ENCODE results near the gene OR4B1. TPM values are rescaled to one million over a fixed set of nuclear protein-coding genes. Genes with fewer than 3 reads are reported as not detected.
"Not testable (repeated sequence)": the region's sequence is repeated elsewhere in the genome, so short reads cannot be mapped to it uniquely, and the experiment has no call there.

The OR4B1 gene
- total RNA-seq, 2 experiments from 2014 or later, result not detected

- H3K27ac ChIP-seq (ENCODE audit: low read depth, low read length, poor library complexity, severe bottlenecking), result no peak overlapping the region
- H3K4me3 ChIP-seq (ENCODE audit: low read depth, low read length, poor library complexity, severe bottlenecking), result no peak overlapping the region
- H3K4me2 ChIP-seq (ENCODE audit: low read length), result no peak overlapping the region
- CTCF ChIA-PET (ENCODE audit: unreplicated experiment), result no interaction called here
- no peaks in the 10 kb centered on the region for H3K9me2 ChIP-seq (ENCODE audit: insufficient read depth, low read length)
- POLR2A ChIA-PET, result interaction anchor here (0.7 kb wide), 1 partner anchor 25 kb away, joined by 3 read pairs; no protein-coding TSS in a partner anchor
- BruUV-seq (replicated peaks), result no TSS peak
- intact Hi-C loops (cut with micrococcal nuclease; ENCODE audit: unreplicated experiment), result no loop called here
- H3K36me3 ChIP-seq (ENCODE audit: insufficient read depth, low read length), result no peaks in the 10 kb centered on the region
- no peak overlapping the region for H2AFZ ChIP-seq (ENCODE audit: low read length)
- H3K4me1 ChIP-seq (ENCODE audit: insufficient read depth, low read length, poor library complexity, severe bottlenecking), result no peaks in the 10 kb centered on the region
- H3K79me2 ChIP-seq (ENCODE audit: insufficient read depth, low read depth, low read length), result no peaks in the 10 kb centered on the region
- H4K20me1 ChIP-seq (ENCODE audit: insufficient read depth, low read length), result no peaks in the 10 kb centered on the region
- H3K9me3 ChIP-seq (ENCODE audit: low read length), result no peaks in the 10 kb centered on the region
- TF ChIP-seq EZH2phosphoT487 (IDR thresholded peaks at IDR 0.05; ENCODE audit: borderline replicate concordance, low read depth, low read length), result no peak
- no peak for TF ChIP-seq CTCF (conservative IDR thresholded peaks at IDR 0.05; ENCODE audit: low read length)
- no peak for DNase-seq (ENCODE audit: low spot score)
These were observed 8.7 kb upstream of the OR4B1 start for GRCh38 chr11:48207881-48208280.

- intact Hi-C loops (cut with micrococcal nuclease; ENCODE audit: unreplicated experiment), result no loop called here
- no peak for DNase-seq (ENCODE audit: low spot score)
- Histone ChIP-seq H3K4me2 (ENCODE audit: low read length) (no peak overlapping the region), H3K4me3 (ENCODE audit: low read depth, low read length, poor library complexity, severe bottlenecking) (no peak overlapping the region), H3K27ac (ENCODE audit: low read depth, low read length, poor library complexity, severe bottlenecking) (no peak overlapping the region), H3K9me2 (ENCODE audit: insufficient read depth, low read length) (no peaks in the 10 kb centered on the region), H3K36me3 (ENCODE audit: insufficient read depth, low read length) (no peaks in the 10 kb centered on the region), H3K9me3 (ENCODE audit: low read length) (no peaks in the 10 kb centered on the region), H4K20me1 (ENCODE audit: insufficient read depth, low read length) (no peaks in the 10 kb centered on the region), H3K79me2 (ENCODE audit: insufficient read depth, low read depth, low read length) (no peaks in the 10 kb centered on the region), H3K4me1 (ENCODE audit: insufficient read depth, low read length, poor library complexity, severe bottlenecking) (no peaks in the 10 kb centered on the region), H2AFZ (ENCODE audit: low read length) (no peak overlapping the region)
- TF ChIP-seq EZH2phosphoT487 (IDR thresholded peaks at IDR 0.05; ENCODE audit: borderline replicate concordance, low read depth, low read length) (no peak), CTCF (conservative IDR thresholded peaks at IDR 0.05; ENCODE audit: low read length) (peak; percentile 42; the same call in 1 of the 2 replicates)
- CTCF ChIA-PET (ENCODE audit: unreplicated experiment), result no interaction called here
- POLR2A ChIA-PET, result no interaction called here
- BruUV-seq (replicated peaks), result no TSS peak
These were observed 6.6 kb upstream of the OR4B1 start for GRCh38 chr11:48210052-48210451.

GRCh38 chr11:48228761-48229160 is 12.2 kb downstream of the OR4B1 start:
- no peaks in the 10 kb centered on the region for H3K9me2 ChIP-seq (ENCODE audit: insufficient read depth, low read length)
- ChIA-PET CTCF (ENCODE audit: unreplicated experiment) (no interaction called here), POLR2A (no interaction called here)
- no peak overlapping the region for H3K4me3 ChIP-seq (ENCODE audit: low read depth, low read length, poor library complexity, severe bottlenecking)
- no peaks in the 10 kb centered on the region for H3K36me3 ChIP-seq (ENCODE audit: insufficient read depth, low read length)
- H2AFZ ChIP-seq (ENCODE audit: low read length), result no peak overlapping the region
- H3K4me2 ChIP-seq (ENCODE audit: low read length), result no peak overlapping the region
- no peak for TF ChIP-seq EZH2phosphoT487 (IDR thresholded peaks at IDR 0.05; ENCODE audit: borderline replicate concordance, low read depth, low read length)
- no peak for TF ChIP-seq CTCF (conservative IDR thresholded peaks at IDR 0.05; ENCODE audit: low read length)
- intact Hi-C loops (cut with micrococcal nuclease; ENCODE audit: unreplicated experiment), result no loop called here
- no peak for DNase-seq (ENCODE audit: low spot score)
- no peaks in the 10 kb centered on the region for H3K9me3 ChIP-seq (ENCODE audit: low read length)
- no peaks in the 10 kb centered on the region for H3K79me2 ChIP-seq (ENCODE audit: insufficient read depth, low read depth, low read length)
- no peaks in the 10 kb centered on the region for H4K20me1 ChIP-seq (ENCODE audit: insufficient read depth, low read length)
- no TSS peak for BruUV-seq (replicated peaks)
- H3K27ac ChIP-seq (ENCODE audit: low read depth, low read length, poor library complexity, severe bottlenecking), result no peak overlapping the region
- H3K4me1 ChIP-seq (ENCODE audit: insufficient read depth, low read length, poor library complexity, severe bottlenecking), result no peaks in the 10 kb centered on the region

DNA sequence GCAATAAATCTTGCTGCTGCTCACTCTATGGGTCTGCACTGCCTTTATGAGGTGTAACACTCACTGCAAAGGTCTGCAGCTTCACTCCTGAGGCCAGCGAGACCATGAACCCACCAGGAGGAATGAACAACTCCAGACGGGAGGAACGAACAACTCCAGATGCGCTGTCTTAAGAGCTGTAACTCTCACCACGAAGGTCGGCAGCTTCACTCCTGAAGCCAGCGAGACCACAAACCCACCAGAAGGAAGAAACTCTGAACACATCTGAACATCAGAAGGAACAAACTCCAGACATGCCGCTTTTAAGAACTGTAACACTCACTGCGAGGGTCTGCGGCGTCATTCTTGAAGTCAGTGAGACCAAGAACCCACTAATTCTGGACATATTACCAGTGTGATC is 13.4 kb downstream of the OR4B1 start:
- H2AFZ ChIP-seq (ENCODE audit: low read length); H3K9me2 ChIP-seq (ENCODE audit: insufficient read depth, low read length); DNase-seq (ENCODE audit: low spot score); H3K4me2 ChIP-seq (ENCODE audit: low read length); H3K4me3 ChIP-seq (ENCODE audit: low read depth, low read length, poor library complexity, severe bottlenecking); H3K9me3 ChIP-seq (ENCODE audit: low read length); H4K20me1 ChIP-seq (ENCODE audit: insufficient read depth, low read length); H3K36me3 ChIP-seq (ENCODE audit: insufficient read depth, low read length); H3K27ac ChIP-seq (ENCODE audit: low read depth, low read length, poor library complexity, severe bottlenecking); H3K79me2 ChIP-seq (ENCODE audit: insufficient read depth, low read depth, low read length); BruUV-seq (replicated peaks); CTCF ChIA-PET (ENCODE audit: unreplicated experiment); H3K4me1 ChIP-seq (ENCODE audit: insufficient read depth, low read length, poor library complexity, severe bottlenecking); intact Hi-C loops (cut with micrococcal nuclease; ENCODE audit: unreplicated experiment): not testable (repeated sequence)
- POLR2A ChIA-PET, result interaction anchor here (1.5 kb wide), 1 partner anchor 10 kb away, joined by 4 read pairs; no protein-coding TSS in a partner anchor
